ENCODE results near the gene FBXO7.

Gene FBXO7

GRCh38 chr22:32490279-32490678 is 15.7 kb downstream of the FBXO7 start:
- no peak for DNase-seq

GRCh38 chr22:32492111-32492510 is 17.5 kb downstream of the FBXO7 start:
- no peak for DNase-seq

GRCh38 chr22:32493551-32493950 is 18.9 kb downstream of the FBXO7 start:
- no peak for DNase-seq

GRCh38 chr22:32494971-32495370 is 20.4 kb downstream of the FBXO7 start:
- no peak for DNase-seq

- DNase-seq, result no peak
These were observed 25.1 kb downstream of the FBXO7 start for GRCh38 chr22:32499666-32500065.

GRCh38 chr22:32501836-32502752 is 27.5 kb downstream of the FBXO7 start:
- no peak for DNase-seq

- peak; percentile 73 for DNase-seq
These were observed 34.4 kb downstream of the FBXO7 start for GRCh38 chr22:32509045-32509444.

GRCh38 chr22:32511274-32511673 is 36.7 kb downstream of the FBXO7 start:
- no peak for DNase-seq

GRCh38 chr22:32511776-32512175 is 37.2 kb downstream of the FBXO7 start:
- no peak for DNase-seq

- no peak for DNase-seq
These were observed 37.8 kb downstream of the FBXO7 start for GRCh38 chr22:32512267-32512982.

GRCh38 chr22:32515084-32515483 is 40.5 kb downstream of the FBXO7 start:
- DNase-seq, result no peak

GRCh38 chr22:32517488-32517887 is 42.9 kb downstream of the FBXO7 start:
- no peak for DNase-seq

GRCh38 chr22:32517921-32518320 is 43.3 kb downstream of the FBXO7 start:
- no peak for DNase-seq

- no peak for DNase-seq
These were observed 43.8 kb downstream of the FBXO7 start for GRCh38 chr22:32518381-32518780.

- no peak for DNase-seq
These were observed 44.2 kb downstream of the FBXO7 start for GRCh38 chr22:32518848-32519247.

- no peak for DNase-seq
These were observed 46.0 kb downstream of the FBXO7 start for GRCh38 chr22:32520612-32521011.

- DNase-seq, result no peak
These were observed 47.6 kb downstream of the FBXO7 start for GRCh38 chr22:32522237-32522636.

- DNase-seq, result no peak
These were observed 53.1 kb downstream of the FBXO7 start for GRCh38 chr22:32527756-32528155.

- peak; percentile 61 for DNase-seq
These were observed 53.7 kb downstream of the FBXO7 start for GRCh38 chr22:32528316-32528715.

- peak; percentile 85 for DNase-seq
These were observed 54.7 kb downstream of the FBXO7 start for GRCh38 chr22:32528984-32529982.

- DNase-seq, result no peak
These were observed 56.6 kb downstream of the FBXO7 start for GRCh38 chr22:32531228-32531627.

- DNase-seq, result no peak
These were observed 57.6 kb downstream of the FBXO7 start for GRCh38 chr22:32531931-32532819.

All from midbrain (tissue), 1 donor.